GM18505 (cell line): ENCODE results near the gene GPR15LG.
"Not testable (repeated sequence)": the region's sequence is repeated elsewhere in the genome, so short reads cannot be mapped to it uniquely, and the experiment has no call there.

Experiments used
- ATAC-seq: cut with Tn5 transposase; IDR thresholded peaks from one replicate; pipeline ENCODE4 v1.9.1; 2021; ENCODE audit not compliant: unreplicated experiment
- POLR2A ChIP-seq: IDR thresholded peaks from 4 replicates; pipeline ENCODE4 v1.6.1; 2011; ENCODE audit warnings: borderline replicate concordance; ENCODE audit not compliant: insufficient read depth, insufficient read length; ENCODE audit errors: extremely low read depth

The GPR15LG gene

DNA sequence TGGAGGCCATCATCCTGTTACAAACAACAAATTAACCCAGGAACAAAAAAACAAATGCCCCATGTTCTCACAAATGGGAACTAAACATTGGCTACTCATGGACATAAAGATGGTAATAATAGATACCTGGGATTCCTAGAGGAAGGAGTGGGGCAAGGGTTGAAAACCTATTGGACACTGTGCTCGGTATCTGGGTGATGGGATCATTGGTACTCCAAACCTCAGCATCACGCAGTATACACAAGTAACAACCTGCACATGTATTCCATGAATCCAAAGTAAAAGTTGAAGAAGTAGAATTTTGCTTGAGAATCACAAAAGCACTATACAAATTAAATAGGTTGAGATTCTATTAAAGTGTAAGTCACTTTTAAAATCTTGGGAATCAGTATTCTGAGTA, 17.6 kb upstream of the GPR15LG start:
- ATAC-seq = no peak
- no peak for TF ChIP-seq POLR2A

DNA sequence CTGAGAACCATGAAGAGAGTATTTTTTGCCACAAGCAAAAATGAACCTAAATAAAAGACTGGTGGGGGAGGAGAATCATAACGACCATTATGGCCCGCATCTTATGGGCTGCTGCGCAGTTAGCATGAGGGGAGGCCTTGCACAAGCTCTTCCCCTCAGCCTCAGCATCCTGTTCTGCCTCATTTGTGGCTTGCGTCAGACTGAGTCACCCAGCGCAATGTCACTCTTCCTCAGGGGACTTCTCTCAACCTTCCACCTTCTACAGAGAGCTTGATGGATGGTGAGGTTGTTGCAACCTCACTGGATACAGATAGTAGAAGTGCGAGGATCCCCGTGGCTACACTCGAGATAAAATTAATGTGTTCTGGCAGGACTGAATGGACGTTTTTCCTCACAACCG, 16.8 kb upstream of the GPR15LG start:
- no peak for ATAC-seq
- TF ChIP-seq POLR2A = no peak

DNA sequence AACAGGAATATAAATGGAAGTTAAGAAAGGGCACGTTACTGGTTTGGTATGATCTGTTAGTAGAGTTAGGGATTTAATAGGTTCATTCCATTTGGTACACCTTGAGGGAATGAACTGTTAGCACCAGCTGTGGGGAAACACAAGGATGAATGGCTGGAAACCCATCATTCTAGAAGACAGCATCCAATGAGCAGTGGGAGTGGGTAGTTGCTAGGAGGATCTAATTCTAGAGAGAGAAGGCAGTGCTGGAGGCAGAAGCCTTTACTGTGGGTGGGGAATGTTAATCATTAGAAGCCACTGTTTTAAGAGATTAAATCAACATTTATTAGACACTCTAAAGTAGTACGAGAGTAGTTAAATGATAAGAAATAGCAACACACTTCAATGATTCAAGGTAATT, 15.5 kb upstream of the GPR15LG start:
- TF ChIP-seq POLR2A = no peak

DNA sequence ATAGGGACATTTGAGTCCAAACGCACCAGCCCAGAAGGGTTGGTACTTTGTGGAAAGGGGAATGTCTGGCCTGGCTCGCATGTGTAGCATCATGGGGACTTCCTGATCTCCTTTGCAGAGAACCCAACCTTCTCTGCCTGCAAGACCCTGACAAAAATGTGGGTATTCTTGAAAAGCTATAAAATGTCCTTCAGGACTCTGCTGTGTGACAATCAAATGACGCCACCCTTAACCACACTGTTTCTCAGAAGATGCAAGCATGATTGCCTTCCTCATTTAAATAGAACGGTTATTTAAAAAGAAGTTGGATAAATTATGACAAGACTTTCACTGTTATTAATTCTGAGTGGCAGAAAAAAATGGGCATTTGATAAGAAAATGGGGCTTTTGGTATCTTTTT, 15.1 kb upstream of the GPR15LG start:
- TF ChIP-seq POLR2A = no peak
- ATAC-seq = no peak

More for the DNA sequence above, 15.5 kb upstream of the GPR15LG start:
- no peak for ATAC-seq

DNA sequence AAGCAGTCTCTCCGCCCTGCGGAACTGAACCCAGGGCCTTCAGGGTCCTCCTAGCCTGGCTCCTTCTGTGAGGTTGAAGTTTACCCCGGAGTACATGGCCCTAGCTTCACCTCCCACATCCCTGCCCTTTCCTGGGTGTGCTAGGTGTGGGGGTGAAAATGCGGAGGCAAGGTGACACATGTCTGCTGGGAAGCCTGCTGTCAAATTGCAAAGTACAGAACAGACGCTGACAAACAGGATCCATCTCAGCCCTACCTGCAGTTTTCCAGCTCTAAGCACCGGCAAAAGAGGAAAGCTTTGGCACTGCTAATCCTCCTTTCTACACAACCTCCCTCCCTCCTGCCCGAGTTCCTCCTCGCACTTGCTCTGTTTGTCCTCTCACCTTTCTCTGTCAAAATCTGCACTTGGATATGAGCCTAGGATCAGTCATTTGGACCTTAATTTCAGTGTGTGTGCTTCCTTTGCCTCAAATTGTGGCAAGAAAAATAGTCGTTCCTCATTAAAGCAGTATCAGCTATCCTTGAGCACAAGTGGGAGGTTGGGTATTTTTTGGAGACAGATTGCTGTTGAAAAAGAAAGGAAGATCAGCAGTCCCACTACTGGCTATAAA, 14.4 kb upstream of the GPR15LG start:
- no peak for TF ChIP-seq POLR2A
- no peak for ATAC-seq

DNA sequence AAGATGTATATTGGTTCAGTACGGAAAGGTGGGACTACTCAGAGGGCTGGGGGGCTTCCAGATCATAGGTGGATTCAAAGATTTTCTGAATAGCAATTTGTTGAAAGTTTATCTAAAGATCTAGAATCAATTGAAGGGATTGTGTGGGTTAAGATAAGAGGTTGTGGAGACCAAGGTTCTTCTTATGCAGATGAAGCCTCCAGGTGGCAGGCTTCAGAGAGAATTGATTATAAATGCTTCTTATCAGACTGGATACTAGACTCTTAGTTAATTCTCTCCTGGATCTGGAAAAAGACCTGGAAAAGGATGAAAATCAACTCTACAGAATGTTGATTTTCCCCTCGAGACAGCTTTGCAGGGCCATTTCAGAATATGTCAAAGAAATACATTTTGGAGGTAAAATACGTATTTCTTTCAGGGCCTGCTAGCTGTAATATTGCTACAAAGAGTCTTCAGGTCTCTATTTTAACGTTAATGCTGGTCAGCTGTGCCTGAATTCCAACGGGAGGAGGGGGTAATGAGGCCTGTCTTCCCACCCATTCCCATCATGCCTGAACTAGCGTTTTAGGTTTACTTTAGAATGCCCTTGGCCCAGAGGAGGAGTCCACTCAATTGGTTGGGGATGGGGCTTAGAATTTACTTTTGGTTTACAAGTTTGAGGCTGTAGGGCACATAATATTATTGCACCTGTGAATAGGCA, 12.8 kb upstream of the GPR15LG start:
- ATAC-seq = no peak
- no peak for TF ChIP-seq POLR2A

DNA sequence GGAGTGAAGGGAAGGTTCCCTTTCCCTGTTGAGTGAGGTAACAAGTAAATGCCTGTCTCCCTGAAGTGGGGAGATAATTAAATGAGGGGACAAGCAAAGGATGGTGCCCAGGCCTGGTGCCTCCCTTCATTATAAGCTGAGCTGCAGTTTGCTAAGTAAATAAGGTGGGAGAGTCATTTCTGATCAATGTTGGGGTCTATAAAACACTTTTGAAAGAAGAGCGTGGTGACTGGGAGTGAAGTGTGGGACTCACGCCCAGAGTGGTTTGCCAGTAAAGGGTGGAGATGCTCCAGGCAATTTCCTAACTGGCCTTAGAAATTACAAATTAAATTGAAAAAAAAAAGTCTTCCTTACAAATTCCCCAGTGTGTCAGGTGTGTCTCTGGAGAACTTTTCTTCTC, 9.6 kb upstream of the GPR15LG start:
- no peak for TF ChIP-seq POLR2A
- ATAC-seq = no peak

DNA sequence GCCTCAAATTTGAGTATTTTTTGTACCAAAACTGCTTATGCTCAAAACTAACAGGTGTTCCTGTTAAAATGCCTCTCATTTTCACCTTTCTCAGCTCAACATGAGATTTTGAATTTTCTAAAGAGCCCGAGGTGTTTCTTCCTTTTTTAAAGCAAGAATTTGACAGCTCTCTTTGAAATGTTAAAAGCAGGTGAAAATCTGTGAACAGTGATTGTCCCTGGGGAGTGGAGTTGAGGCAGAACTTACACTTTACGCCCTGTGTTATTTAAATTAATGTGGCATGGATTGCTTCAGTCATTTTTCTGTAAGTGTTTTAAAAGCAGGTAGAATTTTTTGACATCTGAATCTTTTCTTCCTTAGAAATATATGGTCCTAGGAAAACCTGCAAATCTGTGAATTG, 9.2 kb upstream of the GPR15LG start:
- no peak for ATAC-seq
- no peak for TF ChIP-seq POLR2A

DNA sequence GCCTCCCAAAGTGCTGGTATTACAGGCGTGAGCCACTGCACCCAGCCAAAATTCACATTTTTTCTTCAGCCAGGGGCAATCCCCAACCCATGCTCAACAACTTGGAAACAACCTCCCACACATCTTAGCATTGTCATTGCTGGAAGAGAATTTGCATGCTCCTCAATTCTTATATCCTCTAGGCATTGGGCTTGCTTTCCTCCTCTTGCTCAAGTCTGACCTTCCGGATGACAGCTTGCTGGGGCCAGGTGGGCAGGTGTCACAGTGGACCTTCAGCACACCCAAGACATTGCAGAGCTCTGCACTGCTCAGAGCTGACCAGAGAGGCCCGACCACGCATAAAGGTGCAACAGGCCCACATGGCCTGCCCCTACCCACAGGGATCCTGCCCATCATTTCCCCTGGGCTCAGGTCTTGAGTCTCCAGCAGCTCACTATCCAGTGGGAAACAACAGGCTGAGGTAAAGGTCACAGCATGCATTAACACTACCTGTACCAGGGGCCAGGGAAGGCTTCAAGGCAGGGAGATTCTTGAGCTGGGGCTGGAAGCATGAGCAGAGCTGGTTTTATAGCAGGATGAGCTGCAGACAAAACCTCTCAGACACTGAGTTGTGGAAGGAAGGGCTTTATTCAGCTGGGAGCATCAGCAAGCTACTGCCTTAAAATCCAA, 6.8 kb upstream of the GPR15LG start:
- TF ChIP-seq POLR2A = no peak
- no peak for ATAC-seq

DNA sequence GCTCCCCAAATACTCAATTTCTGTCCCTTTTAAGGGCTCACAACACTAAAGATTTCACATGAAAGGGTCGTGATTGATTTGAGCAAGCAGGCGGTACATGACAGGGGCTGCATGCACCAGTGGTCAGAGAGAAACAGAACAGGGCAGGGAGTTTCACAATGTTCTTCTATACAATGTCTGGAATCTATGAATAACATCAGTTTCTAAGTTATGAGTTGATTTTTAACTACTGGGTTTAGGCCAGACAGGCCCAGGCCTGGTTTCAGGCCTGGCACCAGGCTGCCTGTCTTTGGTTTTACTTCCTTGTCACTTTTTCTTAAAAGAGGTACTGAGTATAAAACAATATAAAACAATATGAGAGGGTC, 6.3 kb upstream of the GPR15LG start:
- ATAC-seq = not testable (repeated sequence)

DNA sequence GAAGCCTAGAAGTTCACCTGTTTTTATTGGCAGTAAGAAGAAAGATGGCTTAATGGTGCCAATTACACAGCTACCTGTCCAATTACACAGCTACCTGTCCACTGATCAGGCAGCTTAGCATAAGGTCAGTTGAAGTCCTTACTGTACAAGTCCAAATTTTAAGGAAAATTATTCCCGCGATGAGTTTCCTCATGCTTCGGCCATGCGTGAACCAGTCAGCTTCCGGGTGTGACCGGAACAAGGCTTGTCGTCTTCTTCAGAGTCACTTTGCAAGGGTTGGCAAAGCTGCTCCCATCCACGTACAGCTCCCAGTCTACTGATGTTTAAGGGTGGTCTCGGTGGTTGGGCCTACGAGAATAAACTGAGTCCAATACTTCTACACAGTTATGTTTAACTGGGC, 5.2 kb upstream of the GPR15LG start:
- not testable (repeated sequence) for ATAC-seq

DNA sequence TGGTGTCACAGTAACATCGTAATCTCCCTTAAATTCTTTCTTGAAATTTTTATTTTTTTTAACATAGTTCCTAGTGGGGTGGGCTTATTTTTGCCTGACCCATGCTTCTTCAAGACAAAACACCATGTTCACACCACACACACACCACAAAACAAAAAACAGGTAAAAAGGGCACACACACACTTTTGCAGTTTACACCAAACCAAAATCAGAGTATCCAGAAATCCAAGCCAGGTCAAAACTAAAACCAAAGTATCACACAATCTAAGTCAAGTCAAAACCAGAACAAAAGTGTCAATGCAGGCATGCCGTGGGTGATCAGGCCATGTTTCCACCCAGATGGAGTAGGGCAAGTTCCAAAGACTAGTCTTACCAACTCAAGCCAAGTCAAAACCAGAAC, 2.4 kb upstream of the GPR15LG start:
- not testable (repeated sequence) for ATAC-seq

DNA sequence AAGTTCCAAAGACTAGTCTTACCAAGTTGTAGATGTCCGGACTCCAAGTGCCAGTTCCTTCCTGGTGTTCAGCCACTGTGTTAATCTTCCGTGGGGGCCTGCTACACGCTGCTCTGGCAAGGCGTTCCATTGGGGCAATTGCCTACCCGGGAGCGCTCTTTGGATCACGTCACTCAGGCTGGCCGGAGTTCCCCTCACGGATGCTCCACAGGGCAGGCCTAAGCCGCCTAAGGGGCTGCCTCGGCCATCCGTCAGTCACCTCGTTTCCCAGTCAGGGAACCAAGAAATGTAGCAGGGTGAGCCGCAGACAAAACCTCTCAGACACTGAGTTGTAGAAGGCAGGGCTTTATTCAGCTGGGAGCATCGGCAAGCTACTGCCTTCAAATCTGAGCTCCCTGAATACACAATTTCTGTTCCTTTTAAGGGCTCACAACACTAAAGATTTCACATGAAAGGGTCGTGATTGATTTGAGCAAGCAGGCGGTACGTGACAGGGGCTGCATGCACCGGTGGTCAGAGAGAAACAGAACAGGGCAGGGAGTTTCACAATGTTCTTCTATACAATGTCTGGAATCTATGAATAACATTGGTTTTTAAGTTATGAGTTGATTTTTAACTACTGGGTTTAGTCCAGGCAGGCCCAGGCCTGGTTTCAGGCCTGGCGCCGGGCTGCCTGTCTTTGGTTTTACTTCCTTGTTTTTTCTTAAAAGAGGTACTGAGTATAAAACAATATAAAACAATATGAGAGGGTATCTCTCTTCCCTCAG, 1.7 kb upstream of the GPR15LG start:
- peak; percentile 27 for ATAC-seq
- peak; percentile 64 for TF ChIP-seq POLR2A
